Activated T-cell treated with anti-CD3 and anti-CD28 coated beads, Interleukin-2, amount 50 U/mL, for 72 hours (primary cell): ENCODE results near the gene ACTA2. TPM values are rescaled to one million over a fixed set of nuclear protein-coding genes. Genes with fewer than 3 reads are reported as not detected.
"Not testable (repeated sequence)": the region's sequence is repeated elsewhere in the genome, so short reads cannot be mapped to it uniquely, and the experiment has no call there.

Source experiments
- ATAC-seq, 2 donors: fragments of 150-1000 bp; cut with Tn5 transposase; replicated peaks in 1 of 2; 2 replicates each; pipeline ENCODE4 v1.10.0; 2021; ENCODE audit warnings: moderate library complexity in 2 of 2, mild to moderate bottlenecking in 1 of 2
- DNase-seq, 2 donors: peaks; one replicate each; pipeline ENCODE4 v3.0.0; 2021 to 2022; ENCODE audit warnings: mixed read lengths in 1 of 2
- H3K27ac Mint-ChIP-seq: one replicate; pipeline ENCODE4 v1.8.0; 2022; ENCODE audit warnings: mild to moderate bottlenecking, moderate library complexity, mixed read lengths
- H3K27me3 Mint-ChIP-seq: one replicate; pipeline ENCODE4 v1.8.0; 2022; ENCODE audit warnings: low read depth, mixed read lengths
- H3K36me3 Mint-ChIP-seq, 2 donors: one replicate each; pipeline ENCODE4 v1.8.0; 2022; ENCODE audit warnings: mixed read lengths in 2 of 2, mild to moderate bottlenecking in 1 of 2; ENCODE audit not compliant: insufficient read depth in 2 of 2
- H3K4me1 Mint-ChIP-seq: one replicate; pipeline ENCODE4 v1.8.0; 2022; ENCODE audit warnings: low read depth, mixed read lengths
- H3K4me3 Mint-ChIP-seq, 2 donors: one replicate each; pipeline ENCODE4 v1.8.0; 2022; ENCODE audit warnings: mild to moderate bottlenecking in 2 of 2, mixed read lengths in 2 of 2, moderate library complexity in 2 of 2
- H3K9me3 Mint-ChIP-seq, 2 donors: one replicate each; pipeline ENCODE4 v1.8.0; 2022; ENCODE audit warnings: mixed read lengths in 2 of 2
- total RNA-seq, 2 donors: library from RNA; stranded (reverse); gene quantifications; one replicate each; pipeline ENCODE4 v1.2.3, GENCODE V29; 2022

Gene ACTA2
- total RNA-seq, 2 donors from 2014 or later = 60.7 to 76.9 TPM

GRCh38 chr10:88938039-88938438, 14.5 kb downstream of the ACTA2 start:
- DNase-seq (no peak), ATAC-seq (no peak)
- H3K4me1 Mint-ChIP-seq = peaks cover 12% of the 10 kb centered on the region
- no peaks in the 10 kb centered on the region for H3K27me3 Mint-ChIP-seq
- H3K4me3 Mint-ChIP-seq = no peak overlapping the region
- H3K36me3 Mint-ChIP-seq = peaks cover 1 to 10% of the 10 kb centered on the region in 2 donors
- no peak overlapping the region for H3K27ac Mint-ChIP-seq
- no peaks in the 10 kb centered on the region for H3K9me3 Mint-ChIP-seq

GRCh38 chr10:88936656-88937055, 15.9 kb downstream of the ACTA2 start:
- DNase-seq (no peak), ATAC-seq (no peak)
- H3K4me3 Mint-ChIP-seq = no peak overlapping the region
- H3K27me3 Mint-ChIP-seq = no peaks in the 10 kb centered on the region
- H3K27ac Mint-ChIP-seq = no peak overlapping the region
- H3K36me3 Mint-ChIP-seq = peaks cover 1 to 10% of the 10 kb centered on the region in 2 donors
- H3K9me3 Mint-ChIP-seq = no peaks in the 10 kb centered on the region
- peaks cover 19% of the 10 kb centered on the region for H3K4me1 Mint-ChIP-seq

GRCh38 chr10:88934900-88935672, 17.5 kb downstream of the ACTA2 start:
- peak overlapping the region in 1 of 2 donors; percentile 89 for H3K4me3 Mint-ChIP-seq
- H3K36me3 Mint-ChIP-seq = peaks cover 1 to 10% of the 10 kb centered on the region in 2 donors

GRCh38 chr10:88933564-88933963, 19.0 kb downstream of the ACTA2 start:
- Mint-ChIP-seq H3K9me3 (no peaks in the 10 kb centered on the region), H3K27me3 (no peaks in the 10 kb centered on the region), H3K4me3 (no peak overlapping the region), H3K36me3 (peaks cover 1 to 12% of the 10 kb centered on the region in 2 donors), H3K27ac (no peak overlapping the region), H3K4me1 (peaks cover 19% of the 10 kb centered on the region)
- ATAC-seq (no peak), DNase-seq (no peak)

More at GRCh38 chr10:88934900-88935672, 17.5 kb downstream of the ACTA2 start:
- H3K27ac Mint-ChIP-seq = peak overlapping the region; percentile 94
- no peaks in the 10 kb centered on the region for H3K27me3 Mint-ChIP-seq
- peak; percentile 68 to 77 for DNase-seq
- peak; percentile 69 to 73 for ATAC-seq
- peaks cover 19% of the 10 kb centered on the region for H3K4me1 Mint-ChIP-seq
- no peaks in the 10 kb centered on the region for H3K9me3 Mint-ChIP-seq

- Mint-ChIP-seq H3K27me3 (no peaks in the 10 kb centered on the region), H3K36me3 (peaks cover 3 to 12% of the 10 kb centered on the region in 2 donors), H3K9me3 (no peaks in the 10 kb centered on the region), H3K27ac (peak overlapping the region; percentile 29), H3K4me1 (peaks cover 19% of the 10 kb centered on the region), H3K4me3 (no peak overlapping the region)
- ATAC-seq (peak; percentile 78 to 79), DNase-seq (peak; percentile 25 to 48)
These were observed 19.9 kb downstream of the ACTA2 start for GRCh38 chr10:88932539-88933256.

DNA sequence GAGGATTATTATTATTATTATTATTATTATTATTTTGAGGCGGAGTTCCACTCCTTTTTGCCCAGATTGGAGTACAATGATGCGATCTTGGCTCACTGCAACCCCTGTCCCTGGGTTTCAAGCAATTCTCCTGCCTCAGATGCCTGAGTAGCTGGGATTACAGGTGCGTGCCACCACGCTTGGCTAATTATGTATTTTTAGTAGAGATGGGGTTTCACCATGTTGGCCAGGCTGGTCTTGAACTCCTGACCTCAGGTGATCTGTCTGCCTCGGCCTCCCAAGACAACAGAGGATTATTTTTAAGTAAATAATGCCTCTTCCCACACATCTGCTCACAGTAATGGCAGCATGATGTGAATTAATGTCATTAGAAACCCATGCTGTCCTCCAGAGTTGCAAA, 20.5 kb downstream of the ACTA2 start:
- not testable (repeated sequence) for H3K9me3 Mint-ChIP-seq, H3K27ac Mint-ChIP-seq, H3K4me3 Mint-ChIP-seq, ATAC-seq, H3K27me3 Mint-ChIP-seq, DNase-seq
- peaks cover 19% of the 10 kb centered on the region for H3K4me1 Mint-ChIP-seq
- H3K36me3 Mint-ChIP-seq = peaks cover 3 to 12% of the 10 kb centered on the region in 2 donors

- Mint-ChIP-seq H3K4me3 (no peak overlapping the region), H3K36me3 (peaks cover 3 to 9% of the 10 kb centered on the region in 2 donors), H3K4me1 (peaks cover 19% of the 10 kb centered on the region), H3K27me3 (no peaks in the 10 kb centered on the region), H3K27ac (no peak overlapping the region), H3K9me3 (no peaks in the 10 kb centered on the region)
- no peak for ATAC-seq
- no peak for DNase-seq
These were observed 21.0 kb downstream of the ACTA2 start for GRCh38 chr10:88931548-88931947.

DNA sequence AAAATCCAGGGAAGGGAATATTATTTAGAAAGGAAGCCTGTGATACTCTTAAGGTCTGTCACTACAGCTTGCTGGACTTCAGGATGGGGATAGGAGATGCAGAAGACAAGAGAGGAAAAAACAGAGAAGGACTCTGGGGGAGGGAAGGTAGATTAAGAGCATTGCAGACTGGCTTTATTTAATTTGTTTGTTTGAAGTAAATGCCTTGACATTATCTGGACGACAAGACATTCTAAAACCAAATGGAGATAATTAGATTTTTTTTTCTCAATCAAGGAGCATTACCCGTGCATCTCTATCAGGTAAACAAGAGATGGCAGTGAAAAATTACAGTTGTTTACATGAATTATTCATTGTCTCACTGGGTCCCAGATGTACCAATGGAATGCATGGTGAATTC, 24.3 kb downstream of the ACTA2 start:
- H3K27me3 Mint-ChIP-seq = no peaks in the 10 kb centered on the region
- H3K4me1 Mint-ChIP-seq = peaks cover 8% of the 10 kb centered on the region
- ATAC-seq (no peak), DNase-seq (no peak)
- no peak overlapping the region for H3K27ac Mint-ChIP-seq
- H3K9me3 Mint-ChIP-seq = peaks cover 0 to 2% of the 10 kb centered on the region in 2 donors
- H3K36me3 Mint-ChIP-seq = peaks cover 7 to 22% of the 10 kb centered on the region in 2 donors
- no peak overlapping the region for H3K4me3 Mint-ChIP-seq

- ATAC-seq (no peak), DNase-seq (no peak)
- peaks cover 7 to 22% of the 10 kb centered on the region in 2 donors for H3K36me3 Mint-ChIP-seq
- no peaks in the 10 kb centered on the region for H3K27me3 Mint-ChIP-seq
- H3K27ac Mint-ChIP-seq = no peak overlapping the region
- peaks cover 2% of the 10 kb centered on the region for H3K4me1 Mint-ChIP-seq
- H3K9me3 Mint-ChIP-seq = peaks cover 0 to 2% of the 10 kb centered on the region in 2 donors
- no peak overlapping the region for H3K4me3 Mint-ChIP-seq
These were observed 25.2 kb downstream of the ACTA2 start for GRCh38 chr10:88927416-88927690.

GRCh38 chr10:88926566-88927415, 25.8 kb downstream of the ACTA2 start:
- DNase-seq (no peak), ATAC-seq (no peak)
- no peaks in the 10 kb centered on the region for H3K4me1 Mint-ChIP-seq
- no peak overlapping the region for H3K27ac Mint-ChIP-seq
- no peak overlapping the region for H3K4me3 Mint-ChIP-seq
- no peaks in the 10 kb centered on the region for H3K27me3 Mint-ChIP-seq
- peaks cover 0 to 2% of the 10 kb centered on the region in 2 donors for H3K9me3 Mint-ChIP-seq
- H3K36me3 Mint-ChIP-seq = peaks cover 7 to 25% of the 10 kb centered on the region in 2 donors

DNA sequence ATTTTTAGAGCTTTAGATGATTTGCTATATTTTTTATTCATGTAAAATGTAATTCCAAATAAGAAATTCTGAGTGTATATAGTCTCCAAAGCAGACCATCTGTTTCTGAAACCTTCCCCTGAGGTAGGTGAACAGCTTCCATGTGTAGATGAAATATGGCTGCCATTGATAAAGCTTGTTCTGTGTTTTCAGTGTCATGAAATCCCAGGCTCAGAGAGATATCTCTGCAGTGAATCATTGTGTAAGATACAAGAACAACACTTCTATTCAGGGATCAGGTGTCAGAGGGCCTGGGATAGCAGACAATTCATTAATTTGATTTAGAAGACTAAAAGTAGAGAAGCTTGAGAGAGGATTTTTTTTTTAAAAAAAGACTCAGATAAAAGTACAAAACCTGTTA, 29.1 kb downstream of the ACTA2 start:
- peaks cover 0 to 2% of the 10 kb centered on the region in 2 donors for H3K9me3 Mint-ChIP-seq
- H3K36me3 Mint-ChIP-seq = peaks cover 7 to 22% of the 10 kb centered on the region in 2 donors
- no peak overlapping the region for H3K4me3 Mint-ChIP-seq
- peak overlapping the region; percentile 54 for H3K27ac Mint-ChIP-seq
- ATAC-seq (no peak), DNase-seq (no peak)
- no peaks in the 10 kb centered on the region for H3K4me1 Mint-ChIP-seq
- H3K27me3 Mint-ChIP-seq = no peaks in the 10 kb centered on the region

DNA sequence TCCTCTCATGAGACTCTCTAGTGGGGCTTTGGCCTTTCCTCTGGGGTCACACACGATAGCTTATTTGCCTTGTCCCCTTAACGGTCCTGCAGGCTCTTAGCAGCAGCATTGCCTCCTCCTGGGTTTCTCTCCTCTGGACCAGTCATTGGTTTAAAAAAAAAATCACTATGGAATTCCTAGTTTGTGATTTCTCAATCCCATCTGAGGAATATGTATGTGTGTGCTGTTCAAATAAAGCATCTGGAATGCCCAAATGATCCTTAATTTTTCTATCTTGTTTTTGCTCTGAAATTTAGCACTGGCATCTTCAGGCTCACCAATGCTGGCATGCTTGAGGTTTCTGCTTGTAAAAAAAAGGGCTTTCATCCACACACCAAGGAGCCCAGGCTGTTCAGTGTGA, 30.5 kb downstream of the ACTA2 start:
- DNase-seq (no peak), ATAC-seq (no peak)
- Mint-ChIP-seq H3K36me3 (peaks cover 5 to 20% of the 10 kb centered on the region in 2 donors), H3K9me3 (peaks cover 0 to 2% of the 10 kb centered on the region in 2 donors), H3K27me3 (no peaks in the 10 kb centered on the region), H3K4me3 (no peak overlapping the region), H3K27ac (no peak overlapping the region), H3K4me1 (no peaks in the 10 kb centered on the region)
